Parathyroid adenoma (tissue), 2 donors: Measurements from ENCODE around the gene BMP10.

Experiments
- H2AFZ ChIP-seq: fragments of 300-600 bp; sonication (generic); one replicate; pipeline ENCODE4 v1.7.0; 2017; ENCODE audit warnings: antibody characterized with exemption, mild to moderate bottlenecking
- H3K27ac ChIP-seq: fragments of 300-600 bp; sonication (generic); one replicate; pipeline ENCODE4 v1.7.0; 2017
- H3K27me3 ChIP-seq: fragments of 300-600 bp; sonication (generic); one replicate; pipeline ENCODE4 v1.7.0; 2017; ENCODE audit warnings: low read length; ENCODE audit not compliant: control insufficient read depth, insufficient read depth
- H3K36me3 ChIP-seq: fragments of 300-600 bp; sonication (generic); one replicate; pipeline ENCODE4 v1.7.0; 2017; ENCODE audit warnings: low read length; ENCODE audit not compliant: control insufficient read depth, insufficient read depth
- H3K4me1 ChIP-seq: fragments of 300-600 bp; sonication (generic); one replicate; pipeline ENCODE4 v1.7.0; 2017; ENCODE audit warnings: control low read depth
- H3K4me2 ChIP-seq: fragments of 300-600 bp; sonication (generic); one replicate; pipeline ENCODE4 v1.7.0; 2017; ENCODE audit warnings: low read length
- H3K4me3 ChIP-seq: fragments of 300-600 bp; sonication (generic); one replicate; pipeline ENCODE4 v1.7.0; 2017; ENCODE audit warnings: low read depth, low read length
- H3K79me2 ChIP-seq: fragments of 300-600 bp; sonication (generic); one replicate; pipeline ENCODE4 v1.7.0; 2017; ENCODE audit warnings: control low read depth
- H3K9ac ChIP-seq: fragments of 300-600 bp; sonication (generic); one replicate; pipeline ENCODE4 v1.7.0; 2017; ENCODE audit warnings: mild to moderate bottlenecking
- H3K9me3 ChIP-seq: fragments of 300-600 bp; sonication (generic); one replicate; pipeline ENCODE4 v1.7.0; 2017; ENCODE audit warnings: low read length; ENCODE audit not compliant: control insufficient read depth
- CTCF ChIP-seq: fragments of 300-600 bp; sonication (generic); IDR thresholded peaks from one replicate; pipeline ENCODE4 v1.7.0; 2017; ENCODE audit warnings: antibody characterized with exemption, mild to moderate bottlenecking
- donor health status: primary hyperparathyroidism.

BMP10 gene

GRCh38 chr2:68871159-68871764 lies at the start of gene BMP10:
Gene BMP10 (minus strand): TSS chr2:68871397. CDS start chr2:68871358, 39 bp downstream.
- no peak within 1 kb of the TSS for H3K27ac ChIP-seq
- no peak within 1 kb of the TSS for H3K4me3 ChIP-seq
- H3K4me2 ChIP-seq: no peak within 1 kb of the TSS
- TF ChIP-seq CTCF: no peak
- H2AFZ ChIP-seq: no peak within 1 kb of the TSS
- H3K9me3 ChIP-seq: no peaks in the 10 kb centered on the region
- no peak within 1 kb of the TSS for H3K9ac ChIP-seq
- H3K4me1 ChIP-seq: no peaks in the 10 kb centered on the region
- no peaks in the 10 kb centered on the region for H3K36me3 ChIP-seq
- no peaks in the 10 kb centered on the region for H3K79me2 ChIP-seq
- no peaks in the 10 kb centered on the region for H3K27me3 ChIP-seq

- no peaks in the 10 kb centered on the region for H3K79me2 ChIP-seq
- no peaks in the 10 kb centered on the region for H3K9me3 ChIP-seq
- no peak overlapping the region for H3K4me2 ChIP-seq
- no peak overlapping the region for H3K4me3 ChIP-seq
- no peaks in the 10 kb centered on the region for H3K27me3 ChIP-seq
- H3K27ac ChIP-seq: no peak overlapping the region
- H3K9ac ChIP-seq: no peak overlapping the region
- no peak for TF ChIP-seq CTCF
- H2AFZ ChIP-seq: no peak overlapping the region
- no peaks in the 10 kb centered on the region for H3K36me3 ChIP-seq
- no peaks in the 10 kb centered on the region for H3K4me1 ChIP-seq
Measured at GRCh38 chr2:68920481-68921170, 49.4 kb upstream of the BMP10 start.

- TF ChIP-seq CTCF: no peak
- H3K79me2 ChIP-seq: no peaks in the 10 kb centered on the region
- H3K9me3 ChIP-seq: no peaks in the 10 kb centered on the region
- no peak overlapping the region for H3K4me2 ChIP-seq
- no peaks in the 10 kb centered on the region for H3K27me3 ChIP-seq
- H3K9ac ChIP-seq: no peak overlapping the region
- no peaks in the 10 kb centered on the region for H3K36me3 ChIP-seq
- H3K27ac ChIP-seq: no peak overlapping the region
- no peak overlapping the region for H3K4me3 ChIP-seq
- H2AFZ ChIP-seq: no peak overlapping the region
- H3K4me1 ChIP-seq: no peaks in the 10 kb centered on the region
Measured at GRCh38 chr2:68918497-68918896, 47.3 kb upstream of the BMP10 start.

- no peaks in the 10 kb centered on the region for H3K36me3 ChIP-seq
- H3K9me3 ChIP-seq: no peaks in the 10 kb centered on the region
- H3K4me2 ChIP-seq: no peak overlapping the region
- H3K27me3 ChIP-seq: no peaks in the 10 kb centered on the region
- H3K4me3 ChIP-seq: no peak overlapping the region
- no peak overlapping the region for H2AFZ ChIP-seq
- H3K9ac ChIP-seq: no peak overlapping the region
- no peak for TF ChIP-seq CTCF
- H3K27ac ChIP-seq: no peak overlapping the region
- no peaks in the 10 kb centered on the region for H3K79me2 ChIP-seq
- no peaks in the 10 kb centered on the region for H3K4me1 ChIP-seq
Measured at GRCh38 chr2:68917034-68917718, 46.0 kb upstream of the BMP10 start.
